DND-41 (cell line): ENCODE results near the gene HOXC5.

Experiments used
- ATAC-seq: fragments of 200-7000 bp; cut with Tn5 transposase; 3 replicates; pipeline ENCODE4 v1.9.1; 2021; ENCODE audit warnings: low read depth; ENCODE audit not compliant: insufficient read depth
- DNase-seq: peaks from one replicate; pipeline ENCODE4 v3.0.0-alpha.2; 2020
- H2AFZ ChIP-seq: 2 replicates; pipeline ENCODE4 v1.6.0; 2012; ENCODE audit warnings: low read depth, low read length
- H3K27ac ChIP-seq: 2 replicates; pipeline ENCODE4 v1.5.1; 2012; ENCODE audit warnings: low read length, inconsistent platforms
- H3K27me3 ChIP-seq: fragments of 200-600 bp; sonication (generic); 2 replicates; pipeline ENCODE4 v1.6.0; 2012; ENCODE audit warnings: low read length, mild to moderate bottlenecking, inconsistent platforms; ENCODE audit not compliant: insufficient read depth, poor library complexity
- H3K36me3 ChIP-seq: 2 replicates; pipeline ENCODE4 v1.5.1; 2012; ENCODE audit warnings: low read length, inconsistent platforms; ENCODE audit not compliant: insufficient read depth
- H3K4me1 ChIP-seq: 2 replicates; pipeline ENCODE4 v1.5.1; 2012; ENCODE audit warnings: mild to moderate bottlenecking, low read length; ENCODE audit not compliant: insufficient read depth
- H3K4me2 ChIP-seq: 2 replicates; pipeline ENCODE4 v1.6.0; 2012; ENCODE audit warnings: mild to moderate bottlenecking, moderate library complexity, low read length, inconsistent platforms; ENCODE audit not compliant: insufficient read depth
- H3K4me3 ChIP-seq, 2 experiments: fragments of 200-600 bp in 1 of 2; shearing (Covaris generic) in 1 of 2; 2 replicates each; pipeline ENCODE4 v1.5.1; 2012 to 2016; ENCODE audit warnings: inconsistent platforms in 2 of 2, low read length in 2 of 2, mild to moderate bottlenecking in 2 of 2, low read depth in 1 of 2, moderate library complexity in 1 of 2
- H3K79me2 ChIP-seq: 2 replicates; pipeline ENCODE4 v1.6.0; 2012; ENCODE audit warnings: low read length, inconsistent platforms; ENCODE audit not compliant: insufficient read depth
- H3K9ac ChIP-seq: 2 replicates; pipeline ENCODE4 v1.6.0; 2012; ENCODE audit warnings: low read depth, mild to moderate bottlenecking, inconsistent platforms, low read length, moderate library complexity
- H3K9me3 ChIP-seq: 2 replicates; pipeline ENCODE4 v1.5.1; 2012; ENCODE audit warnings: low read length, moderate library complexity, mild to moderate bottlenecking, inconsistent platforms; ENCODE audit not compliant: insufficient read depth, severe bottlenecking
- H4K20me1 ChIP-seq: 2 replicates; pipeline ENCODE4 v1.6.0; 2012; ENCODE audit warnings: low read length; ENCODE audit not compliant: insufficient read depth
- CTCF ChIP-seq: IDR thresholded peaks from 2 replicates; pipeline ENCODE4 v1.5.1; 2012; ENCODE audit warnings: borderline replicate concordance, low read length, moderate library complexity, mild to moderate bottlenecking; ENCODE audit not compliant: poor library complexity, severe bottlenecking; ENCODE audit errors: extremely low read depth
- EZH2 ChIP-seq: IDR thresholded peaks from 3 replicates; pipeline ENCODE4 v1.6.1; 2012; ENCODE audit warnings: borderline replicate concordance, low read depth, mild to moderate bottlenecking, moderate library complexity, low read length, inconsistent platforms; ENCODE audit not compliant: severe bottlenecking

HOXC5 gene

GRCh38 chr12:54030889-54031471 lies 1.9 kb upstream of the HOXC5 start:
- no peak overlapping the region for H3K4me3 ChIP-seq
- no peaks in the 10 kb centered on the region for H4K20me1 ChIP-seq
- H3K79me2 ChIP-seq = no peaks in the 10 kb centered on the region
- no peak for TF ChIP-seq EZH2
- no peak for TF ChIP-seq CTCF
- H3K27me3 ChIP-seq = peaks cover 15% of the 10 kb centered on the region
- DNase-seq = no peak
- H3K4me2 ChIP-seq = no peak overlapping the region
- H3K36me3 ChIP-seq = no peaks in the 10 kb centered on the region
- H3K9ac ChIP-seq = no peak overlapping the region
- H2AFZ ChIP-seq = no peak overlapping the region
- ATAC-seq = no peak
- H3K4me1 ChIP-seq = no peaks in the 10 kb centered on the region
- H3K9me3 ChIP-seq = no peaks in the 10 kb centered on the region
- H3K27ac ChIP-seq = no peak overlapping the region

- H3K79me2 ChIP-seq = no peaks in the 10 kb centered on the region
- DNase-seq (no peak), ATAC-seq (no peak)
- H3K4me3 ChIP-seq = no peak overlapping the region
- no peak for TF ChIP-seq EZH2
- H2AFZ ChIP-seq = no peak overlapping the region
- peaks cover 11% of the 10 kb centered on the region for H3K27me3 ChIP-seq
- no peaks in the 10 kb centered on the region for H4K20me1 ChIP-seq
- H3K9ac ChIP-seq = no peak overlapping the region
- H3K36me3 ChIP-seq = no peaks in the 10 kb centered on the region
- H3K4me1 ChIP-seq = no peaks in the 10 kb centered on the region
- H3K4me2 ChIP-seq = no peak overlapping the region
- no peak overlapping the region for H3K27ac ChIP-seq
- no peaks in the 10 kb centered on the region for H3K9me3 ChIP-seq
Measured at GRCh38 chr12:54031480-54031879, 1.4 kb upstream of the HOXC5 start.

GRCh38 chr12:54032086-54032619 lies 697 bp upstream of the HOXC5 start:
- no peaks in the 10 kb centered on the region for H3K36me3 ChIP-seq
- H4K20me1 ChIP-seq = no peaks in the 10 kb centered on the region
- DNase-seq (no peak), ATAC-seq (peak; percentile 25; the same call in 1 of the 3 replicates)
- H2AFZ ChIP-seq = no peak overlapping the region
- no peak overlapping the region for H3K4me2 ChIP-seq
- no peaks in the 10 kb centered on the region for H3K4me1 ChIP-seq
- H3K79me2 ChIP-seq = no peaks in the 10 kb centered on the region
- H3K9ac ChIP-seq = no peak overlapping the region
- no peak overlapping the region for H3K27ac ChIP-seq
- H3K4me3 ChIP-seq = no peak overlapping the region
- peaks cover 9% of the 10 kb centered on the region for H3K27me3 ChIP-seq
- H3K9me3 ChIP-seq = no peaks in the 10 kb centered on the region
- TF ChIP-seq EZH2 (no peak), CTCF (no peak)

GRCh38 chr12:54033106-54033979 lies 493 bp downstream of the HOXC5 start:
- H4K20me1 ChIP-seq = no peaks in the 10 kb centered on the region
- no peak overlapping the region for H3K9ac ChIP-seq
- no peak for TF ChIP-seq EZH2
- TF ChIP-seq CTCF = no peak
- H3K27ac ChIP-seq = no peak overlapping the region
- peaks cover 15% of the 10 kb centered on the region for H3K27me3 ChIP-seq
- H3K9me3 ChIP-seq = no peaks in the 10 kb centered on the region
- ATAC-seq (no peak), DNase-seq (no peak)
- no peaks in the 10 kb centered on the region for H3K4me1 ChIP-seq
- no peak overlapping the region for H3K4me3 ChIP-seq
- no peak overlapping the region for H2AFZ ChIP-seq
- no peak overlapping the region for H3K4me2 ChIP-seq
- no peaks in the 10 kb centered on the region for H3K36me3 ChIP-seq
- no peaks in the 10 kb centered on the region for H3K79me2 ChIP-seq
